ENCODE measurements around the gene KRTAP3-3.

KRTAP3-3 gene

GRCh38 chr17:40997361-40997760 lies 3.4 kb upstream of the KRTAP3-3 start:
- H3K4me3 ChIP-seq (ENCODE audit: low read depth, low read length) = no peak overlapping the region
- no peak for DNase-seq
- no peaks in the 10 kb centered on the region for H3K4me1 ChIP-seq
- no peak for TF ChIP-seq CTCF (IDR thresholded peaks at IDR 0.05; ENCODE audit: low read depth, low read length)
- H3K9me3 ChIP-seq = no peaks in the 10 kb centered on the region
- H3K36me3 ChIP-seq = no peaks in the 10 kb centered on the region
- H3K27me3 ChIP-seq = peaks cover 36% of the 10 kb centered on the region

GRCh38 chr17:40996829-40997228 lies 2.9 kb upstream of the KRTAP3-3 start:
- no peaks in the 10 kb centered on the region for H3K36me3 ChIP-seq
- no peak for TF ChIP-seq CTCF (IDR thresholded peaks at IDR 0.05; ENCODE audit: low read depth, low read length)
- DNase-seq = no peak
- H3K4me3 ChIP-seq (ENCODE audit: low read depth, low read length) = no peak overlapping the region
- H3K27me3 ChIP-seq = peaks cover 36% of the 10 kb centered on the region
- no peaks in the 10 kb centered on the region for H3K4me1 ChIP-seq
- no peaks in the 10 kb centered on the region for H3K9me3 ChIP-seq

GRCh38 chr17:40995116-40995515 lies 1.2 kb upstream of the KRTAP3-3 start:
- Histone ChIP-seq H3K36me3 (no peaks in the 10 kb centered on the region), H3K27me3 (peaks cover 36% of the 10 kb centered on the region), H3K4me1 (no peaks in the 10 kb centered on the region), H3K4me3 (ENCODE audit: low read depth, low read length) (no peak overlapping the region), H3K9me3 (no peaks in the 10 kb centered on the region)
- no peak for DNase-seq
- no peak for TF ChIP-seq CTCF (IDR thresholded peaks at IDR 0.05; ENCODE audit: low read depth, low read length)

GRCh38 chr17:40993084-40993483 lies 880 bp downstream of the KRTAP3-3 start:
- no peaks in the 10 kb centered on the region for H3K36me3 ChIP-seq
- peaks cover 22% of the 10 kb centered on the region for H3K27me3 ChIP-seq
- DNase-seq = no peak
- H3K9me3 ChIP-seq = no peaks in the 10 kb centered on the region
- no peak overlapping the region for H3K4me3 ChIP-seq (ENCODE audit: low read depth, low read length)
- TF ChIP-seq CTCF (IDR thresholded peaks at IDR 0.05; ENCODE audit: low read depth, low read length) = no peak
- H3K4me1 ChIP-seq = no peaks in the 10 kb centered on the region

- H3K4me3 ChIP-seq (ENCODE audit: low read depth, low read length) = no peak overlapping the region
These were observed 1.3 kb downstream of the KRTAP3-3 start for GRCh38 chr17:40992666-40993065.

GRCh38 chr17:40986920-40987319 lies 7.0 kb downstream of the KRTAP3-3 start:
- no peak for DNase-seq
- Histone ChIP-seq H3K27me3 (peaks cover 13% of the 10 kb centered on the region; the same call in 1 of the 2 replicates), H3K9me3 (no peaks in the 10 kb centered on the region), H3K4me1 (no peaks in the 10 kb centered on the region), H3K4me3 (ENCODE audit: low read depth, low read length) (no peak overlapping the region), H3K36me3 (no peaks in the 10 kb centered on the region)
- TF ChIP-seq CTCF (IDR thresholded peaks at IDR 0.05; ENCODE audit: low read depth, low read length) = no peak

More at GRCh38 chr17:40992666-40993065, 1.3 kb downstream of the KRTAP3-3 start:
- no peak for DNase-seq
- no peaks in the 10 kb centered on the region for H3K9me3 ChIP-seq
- TF ChIP-seq CTCF (IDR thresholded peaks at IDR 0.05; ENCODE audit: low read depth, low read length) = no peak
- no peaks in the 10 kb centered on the region for H3K4me1 ChIP-seq
- H3K27me3 ChIP-seq = peaks cover 21% of the 10 kb centered on the region
- no peaks in the 10 kb centered on the region for H3K36me3 ChIP-seq
